NT2/D1 (cell line): ENCODE results near the gene IRAK3.
"Not testable (repeated sequence)": the region's sequence is repeated elsewhere in the genome, so short reads cannot be mapped to it uniquely, and the experiment has no call there.

Experiments used
- DNase-seq: peaks from one replicate; pipeline ENCODE4 v3.0.0-alpha.2; 2011; ENCODE audit warnings: low read depth, low spot score
- H3K27me3 ChIP-seq: 2 replicates; pipeline ENCODE4 v1.6.0; 2011; ENCODE audit warnings: mild to moderate bottlenecking; ENCODE audit not compliant: insufficient read length, insufficient read depth
- H3K36me3 ChIP-seq: 2 replicates; pipeline ENCODE4 v1.6.1; 2011; ENCODE audit warnings: mild to moderate bottlenecking, low read length, mixed read lengths; ENCODE audit not compliant: insufficient read depth, insufficient read length
- H3K4me1 ChIP-seq: 2 replicates; pipeline ENCODE4 v1.5.1; 2011; ENCODE audit not compliant: insufficient read depth, insufficient read length
- H3K4me3 ChIP-seq: 2 replicates; pipeline ENCODE4 v1.5.1; 2011; ENCODE audit warnings: low read depth; ENCODE audit not compliant: insufficient read length
- H3K9ac ChIP-seq: 2 replicates; pipeline ENCODE4 v1.6.0; 2011; ENCODE audit warnings: low read depth; ENCODE audit not compliant: insufficient read length
- H3K9me3 ChIP-seq: 2 replicates; pipeline ENCODE4 v1.5.1; 2011; ENCODE audit warnings: mild to moderate bottlenecking, low read length; ENCODE audit not compliant: insufficient read depth
- SUZ12 ChIP-seq: IDR thresholded peaks from 2 replicates; pipeline ENCODE4 v1.6.1; 2011; ENCODE audit not compliant: insufficient read length, insufficient read depth; ENCODE audit errors: extremely low read depth
- YY1 ChIP-seq: IDR thresholded peaks from 2 replicates; pipeline ENCODE4 v1.6.1; 2011; ENCODE audit not compliant: insufficient read length, insufficient read depth
- ZNF274 ChIP-seq: IDR thresholded peaks from 2 replicates; pipeline ENCODE4 v1.6.1; 2011; ENCODE audit warnings: mild to moderate bottlenecking, low read depth, low read length

IRAK3 gene

DNA sequence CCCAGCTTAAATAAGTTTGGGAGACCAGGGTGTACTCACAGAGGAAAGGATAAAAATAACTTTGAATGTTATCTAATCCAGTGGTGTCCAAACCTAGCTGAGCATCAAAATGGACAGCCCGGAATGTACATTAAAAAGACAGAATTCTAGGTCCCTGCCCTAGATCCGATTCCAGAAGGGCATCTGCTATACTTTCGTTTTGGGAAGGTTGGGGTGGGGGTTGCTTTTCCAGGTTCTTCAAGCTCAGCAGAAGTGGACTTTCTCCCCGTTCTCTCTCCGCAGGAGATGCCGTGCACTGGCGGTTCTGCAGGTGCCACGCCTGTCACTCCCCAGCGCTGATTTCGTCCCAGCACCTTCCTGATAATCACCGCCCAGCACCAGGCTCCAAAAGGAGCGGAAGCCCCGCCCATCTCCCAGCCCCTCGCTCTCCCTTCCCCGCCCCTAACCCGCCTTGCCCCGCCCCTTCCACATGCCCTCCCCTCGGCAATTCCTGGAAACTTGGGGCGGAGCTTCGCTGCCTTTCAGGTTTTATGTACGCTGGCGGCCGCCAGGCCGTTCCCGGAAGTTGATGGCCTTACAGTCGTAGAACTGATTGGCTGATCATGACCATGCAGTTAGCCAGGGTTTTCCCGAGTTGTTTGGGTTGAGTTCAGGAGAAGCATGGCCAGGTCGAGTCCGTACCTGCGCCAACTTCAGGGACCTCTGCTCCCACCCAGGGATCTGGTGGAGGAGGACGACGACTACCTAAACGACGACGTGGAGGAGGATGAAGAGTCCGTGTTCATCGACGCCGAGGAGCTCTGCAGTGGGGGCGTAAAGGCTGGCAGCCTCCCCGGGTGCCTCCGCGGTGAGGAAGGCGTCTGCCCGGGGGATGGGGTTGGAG, 113.2 kb downstream of the IRAK3 start, which contains the start of gene HELB:
TSS of gene HELB (plus strand) at position 550 of the 883 bp plus-strand sequence. CDS start at position 661, 111 bp downstream.
- Histone ChIP-seq H3K9ac (peak within 1 kb of the TSS; percentile 94), H3K9me3 (no peaks in the 10 kb centered on the region), H3K36me3 (peaks cover 12% of the 10 kb centered on the region), H3K4me1 (no peaks in the 10 kb centered on the region), H3K4me3 (peak within 1 kb of the TSS; percentile 93), H3K27me3 (peaks cover 17% of the 10 kb centered on the region)
- TF ChIP-seq YY1 = no peak
- TF ChIP-seq ZNF274 = no peak
- TF ChIP-seq SUZ12 = no peak
- peak; percentile 97 for DNase-seq

- Histone ChIP-seq H3K9me3 (no peaks in the 10 kb centered on the region), H3K36me3 (peaks cover 12% of the 10 kb centered on the region), H3K27me3 (peaks cover 17% of the 10 kb centered on the region), H3K9ac (peak overlapping the region; percentile 94), H3K4me1 (no peaks in the 10 kb centered on the region), H3K4me3 (peak overlapping the region; percentile 93)
- DNase-seq = no peak
- no peak for TF ChIP-seq SUZ12
- no peak for TF ChIP-seq YY1
- TF ChIP-seq ZNF274 = no peak
These were observed 113.8 kb downstream of the IRAK3 start for GRCh38 chr12:66302827-66303169.

GRCh38 chr12:66303316-66303804, 114.3 kb downstream of the IRAK3 start:
- H3K36me3 ChIP-seq = peaks cover 12% of the 10 kb centered on the region
- not testable (repeated sequence) for DNase-seq, H3K4me1 ChIP-seq, H3K9me3 ChIP-seq, H3K4me3 ChIP-seq, H3K9ac ChIP-seq
- H3K27me3 ChIP-seq = peaks cover 17% of the 10 kb centered on the region
